GM23248 (cell line): ENCODE data around the gene PHACTR3.

Experiments used
- EZH2 ChIP-seq: fragments of 200-600 bp; sonication (generic); IDR thresholded peaks from 2 replicates; pipeline ENCODE4 v1.6.1; 2018; ENCODE audit warnings: antibody characterized with exemption, mild to moderate bottlenecking; ENCODE audit not compliant: insufficient read depth, poor library complexity, severe bottlenecking
- EZH2phosphoT487 ChIP-seq: fragments of 200-600 bp; sonication (generic); IDR thresholded peaks from 2 replicates; pipeline ENCODE4 v1.6.1; 2018; ENCODE audit warnings: antibody characterized with exemption, moderate library complexity, mild to moderate bottlenecking, low read depth; ENCODE audit not compliant: insufficient read depth

- TF ChIP-seq EZH2 (no peak), EZH2phosphoT487 (no peak)
Observed at GRCh38 chr20:59565768-59566461, 38.4 kb upstream of the PHACTR3 start.
